NCI-H226 (cell line): ENCODE results near the gene LBR.
"Not testable (repeated sequence)": the region's sequence is repeated elsewhere in the genome, so short reads cannot be mapped to it uniquely, and the experiment has no call there.

Experiments
- DNase-seq: peaks from one replicate; pipeline ENCODE4 v3.0.0-alpha.2; 2015

LBR gene

GRCh38 chr1:225427235-225428067, at the start of gene LBR:
LBR (minus strand) TSS chr1:225428038; CDS start chr1:225424075, 3,963 bp downstream.
- no peak for DNase-seq

GRCh38 chr1:225477296-225477911, 49.6 kb upstream of the LBR start:
- no peak for DNase-seq

GRCh38 chr1:225476538-225476988, 48.7 kb upstream of the LBR start:
- DNase-seq: no peak

- DNase-seq: no peak
Observed at GRCh38 chr1:225476100-225476511, 48.3 kb upstream of the LBR start.

GRCh38 chr1:225474986-225475820, 47.4 kb upstream of the LBR start:
- DNase-seq: no peak

- no peak for DNase-seq
Observed at GRCh38 chr1:225474439-225474985, 46.7 kb upstream of the LBR start.

- DNase-seq: not testable (repeated sequence)
Observed at GRCh38 chr1:225473676-225474438, 46.0 kb upstream of the LBR start.

- DNase-seq: not testable (repeated sequence)
Observed at GRCh38 chr1:225473266-225473665, 45.4 kb upstream of the LBR start.

GRCh38 chr1:225471453-225472301, 43.8 kb upstream of the LBR start:
- no peak for DNase-seq

- no peak for DNase-seq
Observed at GRCh38 chr1:225471109-225471452, 43.2 kb upstream of the LBR start.

- DNase-seq: no peak
Observed at GRCh38 chr1:225470211-225471108, 42.6 kb upstream of the LBR start.

GRCh38 chr1:225469051-225469450, 41.2 kb upstream of the LBR start:
- DNase-seq: no peak

- DNase-seq: no peak
Observed at GRCh38 chr1:225468270-225469020, 40.6 kb upstream of the LBR start.

GRCh38 chr1:225467193-225468020, 39.6 kb upstream of the LBR start:
- DNase-seq: no peak

- DNase-seq: no peak
Observed at GRCh38 chr1:225466848-225467192, 39.0 kb upstream of the LBR start.

GRCh38 chr1:225465793-225466517, 38.1 kb upstream of the LBR start:
- no peak for DNase-seq

GRCh38 chr1:225464851-225465792, 37.3 kb upstream of the LBR start:
- DNase-seq: no peak
